ENCODE measurements around the gene SLC25A10. TPM values are rescaled to one million over a fixed set of nuclear protein-coding genes. Genes with fewer than 3 reads are reported as not detected.
"Not testable (repeated sequence)": the region's sequence is repeated elsewhere in the genome, so short reads cannot be mapped to it uniquely, and the experiment has no call there.

SLC25A10 gene
- total RNA-seq, 1 donor from 2014 or later, result 28.8 TPM

GRCh38 chr17:81667754-81668153 is 44.3 kb upstream of the SLC25A10 start:
- Mint-ChIP-seq H3K36me3 (ENCODE audit: low read depth) (no peaks in the 10 kb centered on the region), H3K27ac (ENCODE audit: unreplicated experiment) (peak overlapping the region; percentile 81), H3K9me3 (no peaks in the 10 kb centered on the region), H3K4me3 (peak overlapping the region; percentile 90), H3K4me1 (peaks cover 28% of the 10 kb centered on the region), H3K27me3 (ENCODE audit: low read depth) (no peaks in the 10 kb centered on the region)
- no peak for TF ChIP-seq CTCF (conservative IDR thresholded peaks at IDR 0.05)
- DNase-seq (ENCODE audit: low read depth, low spot score), result no peak

- no peak overlapping the region for H3K4me3 Mint-ChIP-seq
- no peaks in the 10 kb centered on the region for H3K9me3 Mint-ChIP-seq
- H3K36me3 Mint-ChIP-seq (ENCODE audit: low read depth), result peaks cover 5% of the 10 kb centered on the region
These were observed 39.6 kb upstream of the SLC25A10 start for GRCh38 chr17:81672504-81672903.

DNA sequence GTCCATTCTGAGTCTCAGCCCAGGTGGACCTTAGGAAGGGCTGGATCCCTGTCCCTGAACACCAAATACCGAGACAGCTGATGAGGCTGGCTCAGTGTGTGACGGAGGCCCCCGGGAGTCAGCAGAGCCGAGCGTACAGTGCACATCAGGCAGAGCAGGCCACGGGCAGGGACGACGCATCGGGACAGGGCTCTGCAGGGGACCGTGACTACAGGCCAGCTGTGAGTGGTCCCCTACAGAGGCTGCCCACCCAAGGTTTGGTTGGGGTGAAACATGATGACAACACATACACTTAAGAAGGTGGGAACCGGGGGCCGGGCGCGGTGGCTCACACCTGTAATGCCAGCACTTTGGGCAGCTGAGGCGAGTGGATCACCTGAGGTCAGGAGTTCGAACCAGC is 39.1 kb upstream of the SLC25A10 start:
- no peaks in the 10 kb centered on the region for H3K27me3 Mint-ChIP-seq (ENCODE audit: low read depth)
- TF ChIP-seq CTCF (conservative IDR thresholded peaks at IDR 0.05), result no peak
- peaks cover 16% of the 10 kb centered on the region for H3K4me1 Mint-ChIP-seq
- peaks cover 5% of the 10 kb centered on the region for H3K36me3 Mint-ChIP-seq (ENCODE audit: low read depth)
- DNase-seq (ENCODE audit: low read depth, low spot score), result no peak
- H3K4me3 Mint-ChIP-seq, result no peak overlapping the region
- H3K9me3 Mint-ChIP-seq, result no peaks in the 10 kb centered on the region
- H3K27ac Mint-ChIP-seq (ENCODE audit: unreplicated experiment), result no peak overlapping the region

More at GRCh38 chr17:81672504-81672903, 39.6 kb upstream of the SLC25A10 start:
- Mint-ChIP-seq H3K4me1 (peaks cover 20% of the 10 kb centered on the region), H3K27ac (ENCODE audit: unreplicated experiment) (no peak overlapping the region), H3K27me3 (ENCODE audit: low read depth) (no peaks in the 10 kb centered on the region)
- TF ChIP-seq CTCF (conservative IDR thresholded peaks at IDR 0.05), result no peak
- DNase-seq (ENCODE audit: low read depth, low spot score), result no peak

DNA sequence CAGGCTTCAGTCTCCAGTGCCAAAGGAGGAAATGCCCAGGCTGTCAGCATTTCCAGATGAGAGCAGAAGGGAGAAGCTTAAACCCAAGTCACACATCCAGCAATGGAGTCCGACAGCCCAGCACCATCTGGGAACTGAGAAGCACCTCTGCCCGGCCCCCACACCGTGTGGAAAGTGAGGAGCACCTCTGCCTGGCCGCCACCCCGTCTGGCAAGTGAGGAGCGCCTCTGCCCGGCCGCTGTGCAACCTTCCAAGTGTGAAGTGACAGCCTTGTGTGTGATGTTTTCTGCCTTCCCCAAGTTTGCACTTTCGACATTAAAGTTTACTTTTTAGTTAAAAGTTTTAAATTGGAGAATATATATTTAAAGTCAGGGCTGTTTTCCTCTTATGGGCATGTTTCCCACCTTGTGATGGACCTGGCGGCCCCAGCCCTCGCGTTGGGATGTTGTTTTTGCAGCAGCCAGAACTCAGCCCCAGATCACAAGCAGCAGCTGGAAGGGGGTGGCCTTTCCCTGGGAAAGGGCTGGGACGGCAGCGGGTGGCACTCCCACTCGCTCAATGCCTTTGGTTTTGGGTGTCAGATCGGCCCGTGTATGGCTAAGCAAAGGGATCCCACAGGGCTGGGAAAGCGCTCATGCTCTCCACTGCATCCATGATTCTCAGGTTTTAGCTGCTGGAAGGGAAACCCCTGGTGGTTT is 38.4 kb upstream of the SLC25A10 start:
- no peak overlapping the region for H3K27ac Mint-ChIP-seq (ENCODE audit: unreplicated experiment)
- no peak for TF ChIP-seq CTCF (conservative IDR thresholded peaks at IDR 0.05)
- no peak for DNase-seq (ENCODE audit: low read depth, low spot score)
- peaks cover 10% of the 10 kb centered on the region for H3K4me1 Mint-ChIP-seq
- no peak overlapping the region for H3K4me3 Mint-ChIP-seq
- no peaks in the 10 kb centered on the region for H3K9me3 Mint-ChIP-seq
- peaks cover 5% of the 10 kb centered on the region for H3K36me3 Mint-ChIP-seq (ENCODE audit: low read depth)
- no peaks in the 10 kb centered on the region for H3K27me3 Mint-ChIP-seq (ENCODE audit: low read depth)

- H3K4me3 Mint-ChIP-seq, result peak overlapping the region; percentile 77
- H3K36me3 Mint-ChIP-seq (ENCODE audit: low read depth); H3K27me3 Mint-ChIP-seq (ENCODE audit: low read depth); H3K27ac Mint-ChIP-seq (ENCODE audit: unreplicated experiment); H3K4me1 Mint-ChIP-seq; H3K9me3 Mint-ChIP-seq: not testable (repeated sequence)
- peak; percentile 68 for TF ChIP-seq CTCF (conservative IDR thresholded peaks at IDR 0.05)
- DNase-seq (ENCODE audit: low read depth, low spot score), result peak; percentile 21
These were observed 36.4 kb upstream of the SLC25A10 start for GRCh38 chr17:81675515-81676221.
